IPS-NIHi7 (cell line): ENCODE results near the gene SLC37A1.

Experiments used
- DNase-seq: peaks from one replicate; pipeline ENCODE4 v3.0.0; 2012; ENCODE audit warnings: mixed read lengths; ENCODE audit errors: extremely low spot score

SLC37A1 gene

GRCh38 chr21:42578761-42579415 is 65.2 kb downstream of the SLC37A1 start:
- DNase-seq = no peak

GRCh38 chr21:42579456-42580075 is 65.9 kb downstream of the SLC37A1 start:
- no peak for DNase-seq

- DNase-seq = no peak
Measured at GRCh38 chr21:42580076-42580792, 66.6 kb downstream of the SLC37A1 start.

- DNase-seq = no peak
Measured at GRCh38 chr21:42580793-42581321, 67.2 kb downstream of the SLC37A1 start.

- DNase-seq = no peak
Measured at GRCh38 chr21:42581336-42581992, 67.8 kb downstream of the SLC37A1 start.

GRCh38 chr21:42581993-42582786 is 68.5 kb downstream of the SLC37A1 start:
- no peak for DNase-seq

- DNase-seq = no peak
Measured at GRCh38 chr21:42582787-42583476, 69.3 kb downstream of the SLC37A1 start.

GRCh38 chr21:42583477-42584295 is 70.0 kb downstream of the SLC37A1 start:
- DNase-seq = no peak

GRCh38 chr21:42584296-42584641 is 70.6 kb downstream of the SLC37A1 start:
- DNase-seq = no peak

- DNase-seq = no peak
Measured at GRCh38 chr21:42585881-42586280, 72.2 kb downstream of the SLC37A1 start.

GRCh38 chr21:42586406-42586805 is 72.8 kb downstream of the SLC37A1 start:
- no peak for DNase-seq

- no peak for DNase-seq
Measured at GRCh38 chr21:42587036-42587435, 73.4 kb downstream of the SLC37A1 start.

GRCh38 chr21:42590431-42591131 is 76.9 kb downstream of the SLC37A1 start:
- DNase-seq = no peak

GRCh38 chr21:42591170-42591869 is 77.7 kb downstream of the SLC37A1 start:
- no peak for DNase-seq

- DNase-seq = no peak
Measured at GRCh38 chr21:42592156-42592820, 78.6 kb downstream of the SLC37A1 start.

GRCh38 chr21:42593007-42593814 is 79.6 kb downstream of the SLC37A1 start:
- peak; percentile 98 for DNase-seq

- no peak for DNase-seq
Measured at GRCh38 chr21:42594616-42595282, 81.1 kb downstream of the SLC37A1 start.
